HEK293 (cell line): ENCODE results near the gene UGT2B7.

ENCODE experiments used
- REST ChIP-seq: fragments of 450-650 bp; formaldehyde crosslinking; IDR thresholded peaks from 2 replicates; pipeline ENCODE4 v1.5.1; 2016; ENCODE audit warnings: missing biosample characterization, missing genetic modification characterization
- SALL2 ChIP-seq: fragments of 450-650 bp; formaldehyde crosslinking; IDR thresholded peaks from 2 replicates; pipeline ENCODE4 v1.5.0; 2017; ENCODE audit warnings: missing biosample characterization, mild to moderate bottlenecking, missing genetic modification characterization, borderline replicate concordance
- YY1 ChIP-seq: fragments of 450-650 bp; formaldehyde crosslinking; IDR thresholded peaks from 2 replicates; pipeline ENCODE4 v1.5.1; 2018; ENCODE audit warnings: missing biosample characterization, missing genetic modification characterization
- ZBTB1 ChIP-seq: fragments of 450-650 bp; formaldehyde crosslinking; IDR thresholded peaks from 2 replicates; pipeline ENCODE4 v1.5.1; 2016; ENCODE audit warnings: missing biosample characterization, missing genetic modification characterization
- ZFHX2 ChIP-seq: fragments of 450-650 bp; formaldehyde crosslinking; conservative IDR thresholded peaks from 2 replicates; pipeline ENCODE4 v1.5.1; 2016; ENCODE audit warnings: missing biosample characterization, missing genetic modification characterization
- ZNF561 ChIP-seq: fragments of 450-650 bp; IDR thresholded peaks from 2 replicates; pipeline ENCODE4 v1.5.1; 2018; ENCODE audit warnings: missing biosample characterization, missing genetic modification characterization, borderline replicate concordance
- ZNF768 ChIP-seq: fragments of 450-650 bp; formaldehyde crosslinking; IDR thresholded peaks from 2 replicates; pipeline ENCODE4 v1.5.1; 2018; ENCODE audit warnings: missing biosample characterization, mild to moderate bottlenecking, missing genetic modification characterization
- ZNF776 ChIP-seq: fragments of 450-650 bp; formaldehyde crosslinking; IDR thresholded peaks from 2 replicates; pipeline ENCODE4 v1.5.0; 2017; ENCODE audit warnings: missing biosample characterization, missing genetic modification characterization, borderline replicate concordance
- ZSCAN30 ChIP-seq: fragments of 450-650 bp; IDR thresholded peaks from 2 replicates; pipeline ENCODE4 v1.5.1; 2018; ENCODE audit warnings: missing biosample characterization, mild to moderate bottlenecking, missing genetic modification characterization, moderate library complexity
- TF ChIP-seq, protein P1 (sequence below): fragments of 450-650 bp; formaldehyde crosslinking; IDR thresholded peaks from 2 replicates; pipeline ENCODE4 v1.5.1; 2017; ENCODE audit warnings: missing biosample characterization, missing genetic modification characterization
- TF ChIP-seq, protein P2 (sequence below): sonication (generic); formaldehyde crosslinking; IDR thresholded peaks from 2 replicates; pipeline ENCODE4 v1.8.1; 2022; ENCODE audit warnings: mild to moderate bottlenecking, moderate library complexity, missing genetic modification reagents
- TF ChIP-seq, protein P3 (sequence below): fragments of 450-650 bp; formaldehyde crosslinking; IDR thresholded peaks from 2 replicates; pipeline ENCODE4 v1.5.1; 2016; ENCODE audit warnings: missing biosample characterization, missing genetic modification characterization
- TF ChIP-seq, protein P4 (sequence below): fragments of 450-650 bp; formaldehyde crosslinking; IDR thresholded peaks from 2 replicates; pipeline ENCODE4 v1.5.1; 2016; ENCODE audit warnings: missing biosample characterization, missing genetic modification characterization

DNA sequence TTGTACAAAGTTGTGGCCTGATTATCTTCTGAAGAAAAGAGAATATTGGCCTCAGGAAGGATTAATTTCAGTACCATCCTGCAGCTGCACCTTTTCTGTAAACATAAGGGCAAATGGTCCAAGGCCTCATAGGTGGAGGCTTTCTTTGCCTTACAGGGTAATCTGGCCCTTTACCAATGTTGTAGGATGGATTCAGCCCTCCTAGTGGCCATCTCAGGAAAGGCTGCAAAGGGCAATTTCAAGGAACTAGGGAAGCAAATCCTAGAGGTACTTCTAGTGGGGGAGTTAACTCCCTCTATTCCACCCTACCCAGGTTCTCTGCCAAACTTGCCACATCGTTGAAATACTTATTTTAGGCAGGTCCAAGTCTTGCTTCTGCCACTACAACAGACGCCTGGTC lies 60.6 kb downstream of the UGT2B7 start:
- TF ChIP-seq, protein P1, sequence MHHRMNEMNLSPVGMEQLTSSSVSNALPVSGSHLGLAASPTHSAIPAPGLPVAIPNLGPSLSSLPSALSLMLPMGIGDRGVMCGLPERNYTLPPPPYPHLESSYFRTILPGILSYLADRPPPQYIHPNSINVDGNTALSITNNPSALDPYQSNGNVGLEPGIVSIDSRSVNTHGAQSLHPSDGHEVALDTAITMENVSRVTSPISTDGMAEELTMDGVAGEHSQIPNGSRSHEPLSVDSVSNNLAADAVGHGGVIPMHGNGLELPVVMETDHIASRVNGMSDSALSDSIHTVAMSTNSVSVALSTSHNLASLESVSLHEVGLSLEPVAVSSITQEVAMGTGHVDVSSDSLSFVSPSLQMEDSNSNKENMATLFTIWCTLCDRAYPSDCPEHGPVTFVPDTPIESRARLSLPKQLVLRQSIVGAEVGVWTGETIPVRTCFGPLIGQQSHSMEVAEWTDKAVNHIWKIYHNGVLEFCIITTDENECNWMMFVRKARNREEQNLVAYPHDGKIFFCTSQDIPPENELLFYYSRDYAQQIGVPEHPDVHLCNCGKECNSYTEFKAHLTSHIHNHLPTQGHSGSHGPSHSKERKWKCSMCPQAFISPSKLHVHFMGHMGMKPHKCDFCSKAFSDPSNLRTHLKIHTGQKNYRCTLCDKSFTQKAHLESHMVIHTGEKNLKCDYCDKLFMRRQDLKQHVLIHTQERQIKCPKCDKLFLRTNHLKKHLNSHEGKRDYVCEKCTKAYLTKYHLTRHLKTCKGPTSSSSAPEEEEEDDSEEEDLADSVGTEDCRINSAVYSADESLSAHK (tag by site-specific recombination) = no peak
- TF ChIP-seq, protein P2, sequence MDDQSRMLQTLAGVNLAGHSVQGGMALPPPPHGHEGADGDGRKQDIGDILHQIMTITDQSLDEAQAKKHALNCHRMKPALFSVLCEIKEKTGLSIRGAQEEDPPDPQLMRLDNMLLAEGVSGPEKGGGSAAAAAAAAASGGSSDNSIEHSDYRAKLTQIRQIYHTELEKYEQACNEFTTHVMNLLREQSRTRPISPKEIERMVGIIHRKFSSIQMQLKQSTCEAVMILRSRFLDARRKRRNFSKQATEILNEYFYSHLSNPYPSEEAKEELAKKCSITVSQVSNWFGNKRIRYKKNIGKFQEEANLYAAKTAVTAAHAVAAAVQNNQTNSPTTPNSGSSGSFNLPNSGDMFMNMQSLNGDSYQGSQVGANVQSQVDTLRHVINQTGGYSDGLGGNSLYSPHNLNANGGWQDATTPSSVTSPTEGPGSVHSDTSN (CRISPR knock-in tag) = no peak
- TF ChIP-seq YY1 (tag by site-specific recombination) (no peak), REST (tag by site-specific recombination) (no peak), ZFHX2 (tag by site-specific recombination) (no peak), ZNF768 (tag by site-specific recombination) (no peak), SALL2 (tag by site-specific recombination) (no peak), ZBTB1 (tag by site-specific recombination) (no peak), ZSCAN30 (tag by site-specific recombination) (no peak), ZNF776 (tag by site-specific recombination) (no peak), ZNF561 (no peak)
- TF ChIP-seq, protein P3, sequence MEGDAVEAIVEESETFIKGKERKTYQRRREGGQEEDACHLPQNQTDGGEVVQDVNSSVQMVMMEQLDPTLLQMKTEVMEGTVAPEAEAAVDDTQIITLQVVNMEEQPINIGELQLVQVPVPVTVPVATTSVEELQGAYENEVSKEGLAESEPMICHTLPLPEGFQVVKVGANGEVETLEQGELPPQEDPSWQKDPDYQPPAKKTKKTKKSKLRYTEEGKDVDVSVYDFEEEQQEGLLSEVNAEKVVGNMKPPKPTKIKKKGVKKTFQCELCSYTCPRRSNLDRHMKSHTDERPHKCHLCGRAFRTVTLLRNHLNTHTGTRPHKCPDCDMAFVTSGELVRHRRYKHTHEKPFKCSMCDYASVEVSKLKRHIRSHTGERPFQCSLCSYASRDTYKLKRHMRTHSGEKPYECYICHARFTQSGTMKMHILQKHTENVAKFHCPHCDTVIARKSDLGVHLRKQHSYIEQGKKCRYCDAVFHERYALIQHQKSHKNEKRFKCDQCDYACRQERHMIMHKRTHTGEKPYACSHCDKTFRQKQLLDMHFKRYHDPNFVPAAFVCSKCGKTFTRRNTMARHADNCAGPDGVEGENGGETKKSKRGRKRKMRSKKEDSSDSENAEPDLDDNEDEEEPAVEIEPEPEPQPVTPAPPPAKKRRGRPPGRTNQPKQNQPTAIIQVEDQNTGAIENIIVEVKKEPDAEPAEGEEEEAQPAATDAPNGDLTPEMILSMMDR = no peak
- TF ChIP-seq, protein P4, sequence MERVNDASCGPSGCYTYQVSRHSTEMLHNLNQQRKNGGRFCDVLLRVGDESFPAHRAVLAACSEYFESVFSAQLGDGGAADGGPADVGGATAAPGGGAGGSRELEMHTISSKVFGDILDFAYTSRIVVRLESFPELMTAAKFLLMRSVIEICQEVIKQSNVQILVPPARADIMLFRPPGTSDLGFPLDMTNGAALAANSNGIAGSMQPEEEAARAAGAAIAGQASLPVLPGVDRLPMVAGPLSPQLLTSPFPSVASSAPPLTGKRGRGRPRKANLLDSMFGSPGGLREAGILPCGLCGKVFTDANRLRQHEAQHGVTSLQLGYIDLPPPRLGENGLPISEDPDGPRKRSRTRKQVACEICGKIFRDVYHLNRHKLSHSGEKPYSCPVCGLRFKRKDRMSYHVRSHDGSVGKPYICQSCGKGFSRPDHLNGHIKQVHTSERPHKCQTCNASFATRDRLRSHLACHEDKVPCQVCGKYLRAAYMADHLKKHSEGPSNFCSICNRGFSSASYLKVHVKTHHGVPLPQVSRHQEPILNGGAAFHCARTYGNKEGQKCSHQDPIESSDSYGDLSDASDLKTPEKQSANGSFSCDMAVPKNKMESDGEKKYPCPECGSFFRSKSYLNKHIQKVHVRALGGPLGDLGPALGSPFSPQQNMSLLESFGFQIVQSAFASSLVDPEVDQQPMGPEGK (tag by site-specific recombination) = no peak
